Right lobe of liver (tissue), 6 donors: ENCODE data around the gene RASAL2. TPM values are rescaled to one million over a fixed set of nuclear protein-coding genes. Genes with fewer than 3 reads are reported as not detected.
A peak's percentile ranks its signal among the peaks of the same experiment; 100 is the strongest.

Experiments
- ATAC-seq, 4 donors: fragments of 200-7000 bp; cut with Tn5 transposase; one replicate each; pipeline ENCODE4 v1.9.1; 2020; ENCODE audit warnings: mild to moderate bottlenecking in 4 of 4, moderate library complexity in 4 of 4
- DNase-seq, 3 donors: peaks; one replicate each; pipeline ENCODE4 v3.0.0-alpha.2; 2020
- H3K27ac ChIP-seq, 3 donors: fragments of 200-600 bp; one replicate each; pipeline ENCODE4 v1.8.0; 2022
- H3K27me3 ChIP-seq, 2 donors: fragments of 200-600 bp; one replicate each; pipeline ENCODE4 v1.8.0; 2022
- H3K36me3 ChIP-seq, 4 donors: fragments of 200-600 bp; sonication (generic) in 1 of 4; one replicate each; pipeline versions ENCODE4 v1.5.1 to v1.8.0; 2017 to 2022; ENCODE audit warnings: control low read depth in 1 of 4
- H3K4me1 ChIP-seq, 4 donors: fragments of 200-600 bp; sonication (generic) in 1 of 4; one replicate each; pipeline versions ENCODE4 v1.5.1 to v1.8.0; 2017 to 2022; ENCODE audit warnings: control low read depth in 1 of 4
- H3K4me3 ChIP-seq, 3 donors: fragments of 200-600 bp; one replicate each; pipeline ENCODE4 v1.8.0; 2022
- H3K9me3 ChIP-seq, 4 donors: fragments of 200-600 bp; sonication (generic) in 1 of 4; one replicate each; pipeline versions ENCODE4 v1.5.1 to v1.8.0; 2017 to 2022; ENCODE audit warnings: control low read depth in 1 of 4
- CTCF ChIP-seq, 4 donors: fragments of 200-600 bp in 3 of 4; fragments of 450-650 bp in 1 of 4; IDR thresholded peaks; one replicate each; pipeline versions ENCODE4 v1.5.1 to v1.8.0; 2016 to 2022; ENCODE audit warnings: antibody characterized with exemption in 4 of 4, mild to moderate bottlenecking in 2 of 4
- POLR2A ChIP-seq: fragments of 450-650 bp; IDR thresholded peaks from one replicate; pipeline ENCODE4 v1.6.1; 2017; ENCODE audit warnings: antibody characterized with exemption, mild to moderate bottlenecking
- WGBS: methylation state at CpG from one replicate; pipeline ENCODE4 v1.1.6; 2018; ENCODE audit warnings: low coverage, low lambda C conversion rate; ENCODE audit not compliant: insufficient coverage; ENCODE audit errors: missing lambda C conversion rate; 5-methylcytosine and 5-hydroxymethylcytosine counted together
- intact Hi-C, 2 donors: fragments of 100-400 bp; cut with DNase I; formaldehyde crosslinking; loops; one replicate each; pipeline versions ENCODE4 v1.11.2 to v1.14.1; 2022
- total RNA-seq, 6 experiments: library from RNA; depleted of rRNA in 2 of 6; stranded (reverse); fragments of >200 nt in 2 of 6; fragmentation: NEBNext Ultra II Directional in 3 of 6; extraction: Animal tissue kit (Norgen Biotek cat#: 25700) in 3 of 6; gene quantifications; one replicate each; pipeline versions ENCODE4 v1.1.0 to v1.2.4, GENCODE V29; 2016 to 2023
- donor health status: DM: no; HTN: yes; CAD: no.
- donor health status: DM: no; HTN: no; CAD: no.
- donor health status: DM: no; HTN: no; CAD: no.
- donor health status: DM: no; HTN: yes; CAD: no.
- donor health status: DM: no; HTN: yes; CAD: no.

RASAL2 gene
- total RNA-seq, 6 experiments from 2014 or later = 3.6 to 6.0 (median 5.2) TPM

GRCh38 chr1:178528953-178529335, 435.0 kb downstream of the RASAL2 start:
- H3K4me1 ChIP-seq = peaks cover 0 to 13% (median 2%) of the 10 kb centered on the region in 4 donors
- H3K27me3 ChIP-seq = no peaks in the 10 kb centered on the region
- no peak for TF ChIP-seq POLR2A
- TF ChIP-seq CTCF (IDR thresholded peaks at IDR 0.05) = no peak
- intact Hi-C loops = no loop called here
- ATAC-seq (no peak), DNase-seq (no peak)
- no peak overlapping the region for H3K4me3 ChIP-seq
- no peaks in the 10 kb centered on the region for H3K36me3 ChIP-seq
- H3K27ac ChIP-seq = no peak overlapping the region
- no peaks in the 10 kb centered on the region for H3K9me3 ChIP-seq
- WGBS = 88% methylated on average over 4 of the region's 4 CpGs

- no peaks in the 10 kb centered on the region for H3K36me3 ChIP-seq
- WGBS = 36% methylated on average over 5 of the region's 8 CpGs
- intact Hi-C loops = no loop called here
Measured at GRCh38 chr1:178529364-178530036, 435.6 kb downstream of the RASAL2 start.

GRCh38 chr1:178530037-178530402, 436.1 kb downstream of the RASAL2 start:
- intact Hi-C loops = no loop called here
- TF ChIP-seq CTCF (IDR thresholded peaks at IDR 0.05) (no peak), POLR2A (no peak)
- no peaks in the 10 kb centered on the region for H3K9me3 ChIP-seq
- H3K27ac ChIP-seq = peak overlapping the region in 1 of 3 donors; percentile 15
- H3K4me1 ChIP-seq = peaks cover 0 to 13% (median 2%) of the 10 kb centered on the region in 4 donors
- ATAC-seq = peak in 1 of 4 donors; percentile 60
- WGBS = no CpG with 5 or more reads among the region's 2 CpGs
- H3K27me3 ChIP-seq = no peaks in the 10 kb centered on the region
- H3K36me3 ChIP-seq = no peaks in the 10 kb centered on the region
- H3K4me3 ChIP-seq = no peak overlapping the region
- DNase-seq = peak in 2 of 3 donors; percentile 41 to 68

More at GRCh38 chr1:178529364-178530036, 435.6 kb downstream of the RASAL2 start:
- Histone ChIP-seq H3K4me3 (no peak overlapping the region), H3K9me3 (no peaks in the 10 kb centered on the region), H3K4me1 (peaks cover 0 to 13% (median 2%) of the 10 kb centered on the region in 4 donors), H3K27me3 (no peaks in the 10 kb centered on the region), H3K27ac (no peak overlapping the region)
- ATAC-seq = peak; percentile 89 to 94 (median 90)
- DNase-seq = peak; percentile 87 to 91 (median 91)
- TF ChIP-seq CTCF (IDR thresholded peaks at IDR 0.05) (peak in 3 of 4 donors; percentile 17 to 43 (median 32)), POLR2A (no peak)

GRCh38 chr1:178530502-178530901, 436.6 kb downstream of the RASAL2 start:
- TF ChIP-seq CTCF (IDR thresholded peaks at IDR 0.05) (no peak), POLR2A (no peak)
- Histone ChIP-seq H3K27me3 (no peaks in the 10 kb centered on the region), H3K9me3 (no peaks in the 10 kb centered on the region), H3K4me1 (peaks cover 0 to 13% (median 2%) of the 10 kb centered on the region in 4 donors), H3K4me3 (no peak overlapping the region), H3K27ac (no peak overlapping the region), H3K36me3 (no peaks in the 10 kb centered on the region)
- ATAC-seq (no peak), DNase-seq (peak in 1 of 3 donors; percentile 20)
- 58% methylated on average over 2 of the region's 3 CpGs for WGBS
- intact Hi-C loops = no loop called here
